ENCODE data around the gene B3GNT5.

Gene B3GNT5

DNA sequence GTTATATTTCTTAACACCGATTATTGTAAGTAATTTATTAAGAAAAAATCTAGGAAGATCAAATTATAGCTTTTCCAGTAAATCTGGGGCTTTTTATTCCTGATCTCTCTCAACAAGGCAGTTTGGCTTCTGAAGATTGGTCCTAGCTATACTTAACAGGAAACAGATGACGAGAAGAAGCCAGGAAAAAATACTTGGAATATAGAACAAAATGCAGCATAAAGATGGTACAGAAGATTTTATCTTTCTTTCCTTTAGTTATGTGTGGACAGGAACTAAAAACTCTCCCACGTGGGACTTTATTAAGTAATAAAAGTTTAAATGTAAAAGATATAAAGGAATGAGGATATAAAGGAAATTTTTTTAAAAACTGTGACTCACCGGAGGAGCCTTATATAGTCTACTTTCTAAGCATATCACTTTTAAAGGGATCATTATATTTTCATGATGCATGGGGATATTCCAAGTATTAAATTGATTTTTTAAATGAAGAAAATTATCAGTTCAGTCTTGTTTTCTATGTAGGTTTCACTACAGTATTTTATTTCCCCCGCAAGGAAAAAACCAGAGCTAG is 8.2 kb downstream of the B3GNT5 start:
- TF ChIP-seq JUND (IDR thresholded peaks at IDR 0.05; ENCODE audit: low read depth), result no peak
- in situ Hi-C loops (cut with HindIII; ENCODE audit: low pct_unique_long_range_greater_than_20kb, low sequenced_read_pairs), result no loop called here
- DNase-seq (ENCODE audit: low read depth in 1 of 2, low spot score in 1 of 2), result no peak

- TF ChIP-seq JUND (IDR thresholded peaks at IDR 0.05; ENCODE audit: low read depth), result no peak
Measured at GRCh38 chr3:183262875-183263378, 9.9 kb downstream of the B3GNT5 start.

DNA sequence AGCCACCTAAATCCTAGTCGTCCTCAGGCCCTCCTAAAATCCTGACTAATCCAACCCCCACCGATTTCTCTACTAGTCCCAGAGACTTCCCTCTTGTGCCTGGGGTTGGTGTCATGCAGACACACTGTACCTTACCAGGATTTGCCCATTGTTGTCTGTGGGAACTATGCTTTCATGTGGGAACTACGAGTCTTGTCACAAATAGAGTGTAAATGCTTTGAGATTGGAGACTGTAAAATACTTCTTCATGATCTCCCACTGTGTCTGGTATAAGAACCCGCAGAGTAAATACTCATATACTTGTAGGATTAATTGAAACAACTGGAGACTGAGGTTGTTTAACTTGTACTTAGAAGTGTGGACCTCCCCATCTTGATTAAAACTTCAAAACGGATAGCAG is 11.2 kb downstream of the B3GNT5 start:
- in situ Hi-C loops (cut with HindIII; ENCODE audit: low pct_unique_long_range_greater_than_20kb, low sequenced_read_pairs), result no loop called here
- DNase-seq (ENCODE audit: low read depth in 1 of 2, low spot score in 1 of 2), result no peak
- TF ChIP-seq JUND (IDR thresholded peaks at IDR 0.05; ENCODE audit: low read depth), result no peak

More at GRCh38 chr3:183262875-183263378, 9.9 kb downstream of the B3GNT5 start:
- in situ Hi-C loops (cut with HindIII; ENCODE audit: low pct_unique_long_range_greater_than_20kb, low sequenced_read_pairs), result no loop called here
- DNase-seq (ENCODE audit: low read depth in 1 of 2, low spot score in 1 of 2), result no peak

DNA sequence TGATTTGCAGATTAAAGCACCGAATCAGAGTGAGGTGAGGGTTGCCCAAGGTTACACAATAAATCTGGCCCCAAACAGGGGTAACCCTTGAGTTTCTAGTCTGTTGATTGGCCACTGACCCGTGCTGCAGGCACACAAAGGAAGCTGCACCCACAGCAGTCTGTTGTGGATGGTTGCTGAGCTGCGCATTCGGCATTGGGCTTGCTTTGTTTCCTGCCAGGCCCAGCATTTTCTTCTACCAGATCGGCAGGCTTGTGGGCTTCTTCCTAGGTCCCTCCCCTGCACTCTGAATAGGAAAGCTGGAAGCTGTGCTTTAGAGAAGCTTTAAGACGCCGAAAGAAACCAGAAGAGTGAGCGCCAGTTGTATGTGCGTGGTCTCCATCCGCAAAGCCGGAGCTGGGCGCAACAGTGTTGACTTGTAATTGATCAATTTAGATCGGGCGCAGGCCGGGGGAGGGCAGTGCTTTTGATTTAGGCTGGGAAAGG is 12.1 kb downstream of the B3GNT5 start:
- DNase-seq (ENCODE audit: low read depth in 1 of 2, low spot score in 1 of 2), result no peak
- no peak for TF ChIP-seq JUND (IDR thresholded peaks at IDR 0.05; ENCODE audit: low read depth)
- in situ Hi-C loops (cut with HindIII; ENCODE audit: low pct_unique_long_range_greater_than_20kb, low sequenced_read_pairs), result no loop called here

DNA sequence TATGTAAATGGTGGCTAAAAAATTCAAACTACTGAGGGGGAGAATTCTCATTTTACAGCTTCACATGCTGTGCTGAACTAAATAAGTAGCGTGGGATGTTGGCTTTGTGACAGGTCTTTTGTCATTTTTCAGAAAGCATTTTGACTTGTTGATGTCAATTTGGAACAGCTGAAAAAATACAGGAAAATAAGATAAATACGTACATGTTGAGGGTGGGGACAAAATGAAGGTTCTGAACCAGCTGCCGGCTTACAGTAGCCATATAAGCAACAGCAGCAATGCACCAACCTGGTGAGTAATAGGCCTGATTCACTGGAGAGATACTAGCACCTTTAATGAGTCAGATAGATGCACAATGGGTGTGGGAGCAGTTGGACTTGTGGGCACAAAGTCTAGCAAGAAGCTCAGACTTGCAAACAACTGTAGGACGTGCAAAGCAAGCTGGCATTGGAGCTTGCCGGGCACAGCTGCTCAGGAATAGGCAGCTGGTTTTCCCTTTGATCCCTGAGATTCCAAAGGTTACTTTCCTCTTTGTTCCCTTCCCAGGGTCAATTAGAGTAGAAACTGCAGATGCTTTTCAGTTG is 12.9 kb downstream of the B3GNT5 start:
- no peak for DNase-seq (ENCODE audit: low read depth in 1 of 2, low spot score in 1 of 2)
- in situ Hi-C loops (cut with HindIII; ENCODE audit: low pct_unique_long_range_greater_than_20kb, low sequenced_read_pairs), result no loop called here
- TF ChIP-seq JUND (IDR thresholded peaks at IDR 0.05; ENCODE audit: low read depth), result no peak

DNA sequence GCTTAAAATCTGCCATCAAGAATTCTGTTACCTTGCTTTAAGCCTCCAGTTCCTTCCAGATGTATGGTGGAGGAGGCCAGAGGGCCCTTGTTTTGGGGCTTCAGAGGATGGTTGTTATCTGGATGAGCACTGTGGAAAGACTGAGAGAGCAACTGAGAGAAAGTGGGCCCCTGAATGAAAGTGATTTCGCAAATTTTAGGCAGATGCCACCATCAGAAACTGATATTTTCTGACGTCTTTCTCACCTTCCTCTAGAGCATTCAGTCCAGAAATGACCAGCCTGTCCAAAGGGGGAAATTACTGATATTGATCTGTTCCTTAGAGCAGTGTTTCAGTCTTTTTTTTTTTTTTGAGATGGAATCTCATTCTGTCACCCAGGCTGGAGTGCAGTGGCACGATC is 13.4 kb downstream of the B3GNT5 start:
- no peak for DNase-seq (ENCODE audit: low read depth in 1 of 2, low spot score in 1 of 2)
- no peak for TF ChIP-seq JUND (IDR thresholded peaks at IDR 0.05; ENCODE audit: low read depth)
- in situ Hi-C loops (cut with HindIII; ENCODE audit: low pct_unique_long_range_greater_than_20kb, low sequenced_read_pairs), result no loop called here

GRCh38 chr3:183267140-183267539 is 14.1 kb downstream of the B3GNT5 start:
- no peak for TF ChIP-seq JUND (IDR thresholded peaks at IDR 0.05; ENCODE audit: low read depth)
- in situ Hi-C loops (cut with HindIII; ENCODE audit: low pct_unique_long_range_greater_than_20kb, low sequenced_read_pairs), result no loop called here
- DNase-seq (ENCODE audit: low read depth in 1 of 2, low spot score in 1 of 2), result no peak

DNA sequence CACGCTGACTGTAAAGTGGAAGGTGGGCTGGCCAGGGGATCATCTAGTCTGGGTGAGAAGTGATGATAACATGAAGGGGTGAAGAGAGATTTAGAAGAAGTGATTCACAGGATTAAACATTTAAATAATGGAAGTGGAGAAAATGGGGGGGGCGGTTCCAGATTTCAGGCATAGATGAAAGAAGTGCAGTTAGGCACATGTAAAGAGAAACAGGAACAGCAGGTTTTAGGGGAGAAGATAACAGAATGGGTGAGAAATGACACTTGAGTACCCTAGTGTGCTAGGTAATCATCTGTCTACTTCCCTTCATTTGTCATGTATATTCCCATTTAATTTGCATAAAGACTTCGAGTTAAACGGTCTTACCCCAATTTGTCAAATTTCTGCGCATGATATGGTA is 15.3 kb downstream of the B3GNT5 start:
- in situ Hi-C loops (cut with HindIII; ENCODE audit: low pct_unique_long_range_greater_than_20kb, low sequenced_read_pairs), result no loop called here
- DNase-seq (ENCODE audit: low read depth in 1 of 2, low spot score in 1 of 2), result no peak
- no peak for TF ChIP-seq JUND (IDR thresholded peaks at IDR 0.05; ENCODE audit: low read depth)

- no peak for DNase-seq (ENCODE audit: low read depth in 1 of 2, low spot score in 1 of 2)
- in situ Hi-C loops (cut with HindIII; ENCODE audit: low pct_unique_long_range_greater_than_20kb, low sequenced_read_pairs), result no loop called here
Measured at GRCh38 chr3:183269345-183269744, 16.3 kb downstream of the B3GNT5 start.

GRCh38 chr3:183270344-183270743 is 17.3 kb downstream of the B3GNT5 start:
- no peak for TF ChIP-seq JUND (IDR thresholded peaks at IDR 0.05; ENCODE audit: low read depth)
- in situ Hi-C loops (cut with HindIII; ENCODE audit: low pct_unique_long_range_greater_than_20kb, low sequenced_read_pairs), result no loop called here
- DNase-seq (ENCODE audit: low read depth in 1 of 2, low spot score in 1 of 2), result no peak

More at GRCh38 chr3:183269345-183269744, 16.3 kb downstream of the B3GNT5 start:
- no peak for TF ChIP-seq JUND (IDR thresholded peaks at IDR 0.05; ENCODE audit: low read depth)

GRCh38 chr3:183272142-183272541 is 19.1 kb downstream of the B3GNT5 start:
- no peak for TF ChIP-seq JUND (IDR thresholded peaks at IDR 0.05; ENCODE audit: low read depth)
- in situ Hi-C loops (cut with HindIII; ENCODE audit: low pct_unique_long_range_greater_than_20kb, low sequenced_read_pairs), result no loop called here
- DNase-seq (ENCODE audit: low read depth in 1 of 2, low spot score in 1 of 2), result no peak

GRCh38 chr3:183272791-183273190 is 19.7 kb downstream of the B3GNT5 start:
- in situ Hi-C loops (cut with HindIII; ENCODE audit: low pct_unique_long_range_greater_than_20kb, low sequenced_read_pairs), result no loop called here
- TF ChIP-seq JUND (IDR thresholded peaks at IDR 0.05; ENCODE audit: low read depth), result no peak
- no peak for DNase-seq (ENCODE audit: low read depth in 1 of 2, low spot score in 1 of 2)

DNA sequence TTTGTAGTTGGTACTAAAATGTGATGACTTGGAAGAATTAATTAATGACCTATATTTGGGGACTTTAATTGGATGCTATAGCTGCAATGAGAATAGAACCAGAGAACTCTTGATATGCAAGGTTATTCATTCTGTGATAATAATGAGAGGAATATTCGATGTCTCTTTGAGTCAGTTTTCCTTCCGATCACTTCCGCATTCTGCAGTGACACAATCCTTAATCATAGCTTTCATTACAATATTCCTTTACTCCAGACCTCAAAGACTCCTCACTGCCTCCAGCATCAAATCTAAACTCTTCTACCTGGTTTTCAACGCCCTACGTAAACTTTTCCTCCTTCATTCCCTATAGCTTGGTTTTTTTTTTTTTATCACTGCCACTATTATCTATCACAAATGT is 21.6 kb downstream of the B3GNT5 start:
- in situ Hi-C loops (cut with HindIII; ENCODE audit: low pct_unique_long_range_greater_than_20kb, low sequenced_read_pairs), result no loop called here
- TF ChIP-seq JUND (IDR thresholded peaks at IDR 0.05; ENCODE audit: low read depth), result no peak
- DNase-seq (ENCODE audit: low read depth in 1 of 2, low spot score in 1 of 2), result no peak

Data from T47D (cell line).